OCI-LY7 (cell line): ENCODE measurements around the gene KCNK4. TPM values are rescaled to one million over a fixed set of nuclear protein-coding genes. Genes with fewer than 3 reads are reported as not detected.

Experiments
- BruUV-seq: library from RNA; stranded (reverse); fragments of 400-500 nt; replicated peaks from 2 replicates; lab custom pipeline; 2021; lab: Mats Ljungman, UMichigan
- CTCF ChIA-PET: fragments of 300-600 bp; sonication (Branson Sonifier 250); formaldehyde crosslinking; loops from one replicate; lab custom pipeline; 2022; ENCODE audit warnings: antibody characterized with exemption; ENCODE audit not compliant: unreplicated experiment; lab: Charles Lee
- POLR2A ChIA-PET: fragments of 300-600 bp; sonication (Branson Sonifier 250); formaldehyde crosslinking; loops from one replicate; lab custom pipeline; 2022; ENCODE audit warnings: antibody characterized with exemption; lab: Charles Lee
- DNase-seq: peaks from one replicate; pipeline ENCODE4 v3.0.0-alpha.2; 2015; ENCODE audit warnings: low spot score
- H2AFZ ChIP-seq: fragments of 200-600 bp; sonication (generic), shearing (Covaris generic); 2 replicates; pipeline ENCODE4 v1.6.1; 2014; ENCODE audit warnings: mild to moderate bottlenecking, antibody characterized with exemption, low read length, moderate library complexity
- H3K27ac ChIP-seq: fragments of 200-600 bp; sonication (generic); 2 replicates; pipeline ENCODE4 v1.5.1; 2014; ENCODE audit warnings: mixed run types, low read depth, mild to moderate bottlenecking, moderate library complexity, low read length, inconsistent platforms; ENCODE audit not compliant: poor library complexity, severe bottlenecking
- H3K36me3 ChIP-seq: fragments of 200-600 bp; sonication (generic); 2 replicates; pipeline ENCODE4 v1.6.1; 2014; ENCODE audit warnings: mild to moderate bottlenecking, antibody characterized with exemption, low read length, moderate library complexity, mixed read lengths; ENCODE audit not compliant: insufficient read depth
- H3K4me1 ChIP-seq: fragments of 200-600 bp; sonication (generic); 2 replicates; pipeline ENCODE4 v1.5.1; 2014; ENCODE audit warnings: mild to moderate bottlenecking, low read length; ENCODE audit not compliant: insufficient read depth, poor library complexity, severe bottlenecking
- H3K4me2 ChIP-seq: fragments of 200-600 bp; sonication (generic); 2 replicates; pipeline ENCODE4 v1.6.1; 2014; ENCODE audit warnings: mild to moderate bottlenecking, low read length
- H3K4me3 ChIP-seq: fragments of 200-600 bp; sonication (generic); 2 replicates; pipeline ENCODE4 v1.5.1; 2014; ENCODE audit warnings: mild to moderate bottlenecking, low read depth, low read length; ENCODE audit not compliant: poor library complexity, severe bottlenecking
- H3K79me2 ChIP-seq: fragments of 200-600 bp; sonication (generic); 2 replicates; pipeline ENCODE4 v1.6.1; 2016; ENCODE audit warnings: low read depth, mild to moderate bottlenecking, low read length, moderate library complexity, mixed read lengths; ENCODE audit not compliant: insufficient read depth
- H3K9me2 ChIP-seq: fragments of 200-600 bp; sonication (generic); 2 replicates; pipeline ENCODE4 v1.6.1; 2016; ENCODE audit warnings: mild to moderate bottlenecking, low read length, mixed read lengths; ENCODE audit not compliant: insufficient read depth
- H3K9me3 ChIP-seq: fragments of 200-600 bp; sonication (generic); 2 replicates; pipeline ENCODE4 v1.6.1; 2014; ENCODE audit warnings: mild to moderate bottlenecking, mixed run types, low read length, mixed read lengths
- H4K20me1 ChIP-seq: fragments of 200-600 bp; sonication (generic); 2 replicates; pipeline ENCODE4 v1.6.1; 2014; ENCODE audit warnings: mild to moderate bottlenecking, antibody characterized with exemption, low read length, moderate library complexity, mixed read lengths; ENCODE audit not compliant: insufficient read depth
- EZH2phosphoT487 ChIP-seq: fragments of 200-600 bp; sonication (generic); IDR thresholded peaks from 2 replicates; pipeline ENCODE4 v1.6.1; 2018; ENCODE audit warnings: low read depth, borderline replicate concordance, mild to moderate bottlenecking, mixed run types, antibody characterized with exemption, low read length, moderate library complexity, mixed read lengths
- intact Hi-C: fragments of 100-400 bp; cut with micrococcal nuclease; formaldehyde crosslinking; loops from one replicate; pipeline ENCODE4 v1.10.0; 2022; ENCODE audit not compliant: unreplicated experiment
- total RNA-seq, 2 experiments: library from RNA; depleted of rRNA in 1 of 2; stranded (reverse); fragments of >200 nt in 1 of 2; shearing (Covaris generic) in 1 of 2; gene quantifications; 2 replicates each; pipeline ENCODE4 v1.2.3, GENCODE V29; 2014 to 2022
- TF ChIP-seq, protein P1 (sequence below): fragments of 200-600 bp; sonication (generic); conservative IDR thresholded peaks from 2 replicates; pipeline ENCODE4 v1.5.1; 2014; ENCODE audit warnings: mild to moderate bottlenecking, antibody characterized with exemption, low read length, moderate library complexity, mixed read lengths

Gene KCNK4
- total RNA-seq, 2 experiments from 2014 or later = 0.80 to 0.95 TPM

DNA sequence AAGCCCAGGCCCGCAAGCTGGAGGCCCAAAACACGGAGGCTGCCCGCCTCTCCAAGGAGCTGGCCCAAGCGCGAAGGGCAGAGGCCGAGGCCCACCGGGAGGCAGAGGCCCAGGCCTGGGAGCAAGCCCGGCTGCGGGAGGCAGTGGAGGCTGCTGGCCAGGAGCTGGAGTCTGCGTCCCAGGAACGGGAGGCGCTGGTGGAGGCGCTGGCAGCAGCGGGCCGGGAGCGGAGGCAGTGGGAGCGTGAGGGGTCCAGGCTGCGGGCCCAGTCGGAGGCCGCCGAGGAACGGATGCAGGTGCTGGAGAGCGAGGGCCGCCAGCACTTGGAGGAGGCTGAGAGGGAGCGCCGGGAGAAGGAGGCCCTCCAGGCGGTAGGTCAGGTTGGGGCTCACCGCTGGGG, 53.7 kb downstream of the KCNK4 start:
- H3K27ac ChIP-seq = no peak overlapping the region
- intact Hi-C loops = no loop called here
- ChIA-PET POLR2A (no interaction called here), CTCF (no interaction called here)
- H2AFZ ChIP-seq = no peak overlapping the region
- H3K4me1 ChIP-seq = peaks cover 21% of the 10 kb centered on the region
- TF ChIP-seq EZH2phosphoT487 = no peak
- TF ChIP-seq, protein P1, sequence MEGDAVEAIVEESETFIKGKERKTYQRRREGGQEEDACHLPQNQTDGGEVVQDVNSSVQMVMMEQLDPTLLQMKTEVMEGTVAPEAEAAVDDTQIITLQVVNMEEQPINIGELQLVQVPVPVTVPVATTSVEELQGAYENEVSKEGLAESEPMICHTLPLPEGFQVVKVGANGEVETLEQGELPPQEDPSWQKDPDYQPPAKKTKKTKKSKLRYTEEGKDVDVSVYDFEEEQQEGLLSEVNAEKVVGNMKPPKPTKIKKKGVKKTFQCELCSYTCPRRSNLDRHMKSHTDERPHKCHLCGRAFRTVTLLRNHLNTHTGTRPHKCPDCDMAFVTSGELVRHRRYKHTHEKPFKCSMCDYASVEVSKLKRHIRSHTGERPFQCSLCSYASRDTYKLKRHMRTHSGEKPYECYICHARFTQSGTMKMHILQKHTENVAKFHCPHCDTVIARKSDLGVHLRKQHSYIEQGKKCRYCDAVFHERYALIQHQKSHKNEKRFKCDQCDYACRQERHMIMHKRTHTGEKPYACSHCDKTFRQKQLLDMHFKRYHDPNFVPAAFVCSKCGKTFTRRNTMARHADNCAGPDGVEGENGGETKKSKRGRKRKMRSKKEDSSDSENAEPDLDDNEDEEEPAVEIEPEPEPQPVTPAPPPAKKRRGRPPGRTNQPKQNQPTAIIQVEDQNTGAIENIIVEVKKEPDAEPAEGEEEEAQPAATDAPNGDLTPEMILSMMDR = no peak
- H3K4me2 ChIP-seq = no peak overlapping the region
- BruUV-seq = no TSS peak
- H3K4me3 ChIP-seq = no peak overlapping the region
- H3K9me3 ChIP-seq = no peaks in the 10 kb centered on the region
- DNase-seq = no peak
- peaks cover 29% of the 10 kb centered on the region for H3K36me3 ChIP-seq
- no peaks in the 10 kb centered on the region for H4K20me1 ChIP-seq
- H3K9me2 ChIP-seq = no peaks in the 10 kb centered on the region
- peaks cover under 1% of the 10 kb centered on the region; the same call in 1 of the 2 replicates for H3K79me2 ChIP-seq

GRCh38 chr11:64347193-64347867, 56.2 kb downstream of the KCNK4 start:
- POLR2A ChIA-PET = no interaction called here
- no peak for DNase-seq
- Histone ChIP-seq H3K4me1 (peaks cover 4% of the 10 kb centered on the region), H3K79me2 (no peaks in the 10 kb centered on the region), H3K4me3 (no peak overlapping the region), H3K4me2 (no peak overlapping the region), H3K27ac (no peak overlapping the region), H3K9me3 (no peaks in the 10 kb centered on the region), H3K9me2 (no peaks in the 10 kb centered on the region), H4K20me1 (no peaks in the 10 kb centered on the region), H2AFZ (no peak overlapping the region), H3K36me3 (peaks cover 29% of the 10 kb centered on the region)
- intact Hi-C loops = no loop called here
- CTCF ChIA-PET = no interaction called here
- TF ChIP-seq, protein P1 = no peak
- TF ChIP-seq EZH2phosphoT487 = no peak
- BruUV-seq = no TSS peak

DNA sequence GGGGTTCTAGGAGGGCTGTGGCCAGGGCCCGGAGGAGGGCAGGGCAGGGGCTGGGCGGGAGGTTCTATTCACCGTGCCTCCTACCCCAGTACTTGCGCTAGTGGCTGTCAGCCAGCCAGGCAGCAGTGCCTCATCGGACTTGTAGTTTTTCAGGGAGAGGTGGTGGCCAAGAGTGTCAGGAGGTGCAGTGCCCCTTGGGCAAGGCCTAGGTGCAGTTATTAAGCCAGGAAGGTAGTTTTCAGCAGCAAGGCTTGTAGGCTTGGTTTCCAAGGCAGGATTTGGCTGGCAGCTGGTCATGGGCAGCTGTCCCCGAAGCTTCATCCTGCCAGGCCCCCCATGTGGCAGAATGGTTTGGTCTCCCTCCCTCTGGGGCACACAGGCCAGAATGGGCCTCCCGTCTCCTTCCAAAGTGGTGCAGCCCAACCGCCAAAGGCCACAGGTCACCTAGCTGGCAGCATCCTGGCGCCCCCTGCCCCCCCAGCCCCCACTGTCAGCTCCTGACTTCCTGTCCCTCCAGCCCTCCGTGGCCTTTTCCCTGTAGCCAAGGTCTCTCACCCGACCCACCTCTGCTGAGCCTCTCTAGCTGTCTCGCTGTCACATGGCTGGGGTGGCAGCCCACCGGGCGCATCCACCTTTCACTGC, 57.4 kb downstream of the KCNK4 start:
- Histone ChIP-seq H2AFZ (no peak overlapping the region), H3K79me2 (no peaks in the 10 kb centered on the region), H3K9me3 (no peaks in the 10 kb centered on the region), H4K20me1 (no peaks in the 10 kb centered on the region), H3K9me2 (no peaks in the 10 kb centered on the region), H3K27ac (no peak overlapping the region), H3K4me1 (no peaks in the 10 kb centered on the region), H3K4me3 (no peak overlapping the region), H3K36me3 (peaks cover 26% of the 10 kb centered on the region), H3K4me2 (no peak overlapping the region)
- TF ChIP-seq, protein P1 = no peak
- no peak for TF ChIP-seq EZH2phosphoT487
- ChIA-PET POLR2A (interaction anchor here (1.1 kb wide), 1 partner anchor 30 kb away, joined by 3 read pairs; the partner anchor contains the start of gene PRDX5), CTCF (interaction anchor here (1.1 kb wide), 1 partner anchor 31 kb away, joined by 4 read pairs; the partner anchor contains the start of genes PRDX5 and TRMT112)
- intact Hi-C loops = no loop called here
- no TSS peak for BruUV-seq
- peak; percentile 22 for DNase-seq
